Hepatocyte (in vitro differentiated cells): Measurements from ENCODE around the gene KRT31.

ENCODE experiments used
- EZH2phosphoT487 ChIP-seq: fragments of 200-600 bp; sonication (generic); IDR thresholded peaks from one replicate; pipeline ENCODE4 v1.6.1; 2018; ENCODE audit warnings: antibody characterized with exemption, mild to moderate bottlenecking, low read depth, moderate library complexity; ENCODE audit not compliant: unreplicated experiment, severe bottlenecking
- TF ChIP-seq, protein P1 (sequence below): fragments of 200-600 bp; sonication (generic); IDR thresholded peaks from 2 replicates; pipeline ENCODE4 v1.5.1; 2016; ENCODE audit warnings: antibody characterized with exemption, mild to moderate bottlenecking; ENCODE audit not compliant: poor library complexity

- TF ChIP-seq, protein P1, sequence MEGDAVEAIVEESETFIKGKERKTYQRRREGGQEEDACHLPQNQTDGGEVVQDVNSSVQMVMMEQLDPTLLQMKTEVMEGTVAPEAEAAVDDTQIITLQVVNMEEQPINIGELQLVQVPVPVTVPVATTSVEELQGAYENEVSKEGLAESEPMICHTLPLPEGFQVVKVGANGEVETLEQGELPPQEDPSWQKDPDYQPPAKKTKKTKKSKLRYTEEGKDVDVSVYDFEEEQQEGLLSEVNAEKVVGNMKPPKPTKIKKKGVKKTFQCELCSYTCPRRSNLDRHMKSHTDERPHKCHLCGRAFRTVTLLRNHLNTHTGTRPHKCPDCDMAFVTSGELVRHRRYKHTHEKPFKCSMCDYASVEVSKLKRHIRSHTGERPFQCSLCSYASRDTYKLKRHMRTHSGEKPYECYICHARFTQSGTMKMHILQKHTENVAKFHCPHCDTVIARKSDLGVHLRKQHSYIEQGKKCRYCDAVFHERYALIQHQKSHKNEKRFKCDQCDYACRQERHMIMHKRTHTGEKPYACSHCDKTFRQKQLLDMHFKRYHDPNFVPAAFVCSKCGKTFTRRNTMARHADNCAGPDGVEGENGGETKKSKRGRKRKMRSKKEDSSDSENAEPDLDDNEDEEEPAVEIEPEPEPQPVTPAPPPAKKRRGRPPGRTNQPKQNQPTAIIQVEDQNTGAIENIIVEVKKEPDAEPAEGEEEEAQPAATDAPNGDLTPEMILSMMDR = no peak
- TF ChIP-seq EZH2phosphoT487 = no peak
Observed at GRCh38 chr17:41367426-41368075, 29.9 kb downstream of the KRT31 start.
